Liver (tissue), 3 donors: ENCODE measurements around the gene EOLA1.

Source experiments
- CTCF ChIP-seq: fragments of 150-350 bp; IDR thresholded peaks from 2 replicates; pipeline ENCODE4 v1.5.1; 2017; ENCODE audit warnings: improper control_type of control experiment, low read depth, low read length; ENCODE audit not compliant: missing input control
- EGR1 ChIP-seq, 2 donors: IDR thresholded peaks; 2 replicates each; pipeline ENCODE4 v1.6.1; 2016 to 2018; ENCODE audit warnings: antibody characterized with exemption in 2 of 2, low read depth in 2 of 2
- FOXA1 ChIP-seq: IDR thresholded peaks from 2 replicates; pipeline ENCODE4 v1.6.1; 2016; ENCODE audit warnings: antibody characterized with exemption
- GABPA ChIP-seq, 2 donors: IDR thresholded peaks in 1 of 2; conservative IDR thresholded peaks in 1 of 2; 2 replicates each; pipeline ENCODE4 v1.6.1; 2016; ENCODE audit warnings: antibody characterized with exemption in 2 of 2, mild to moderate bottlenecking in 1 of 2, moderate library complexity in 1 of 2
- JUND ChIP-seq, 2 donors: IDR thresholded peaks; 2 replicates each; pipeline ENCODE4 v1.6.1; 2016; ENCODE audit warnings: antibody characterized with exemption in 2 of 2
- MAX ChIP-seq: IDR thresholded peaks from 2 replicates; pipeline ENCODE4 v1.6.1; 2016; ENCODE audit warnings: antibody characterized with exemption
- RAD21 ChIP-seq, 2 donors: IDR thresholded peaks; 2 replicates each; pipeline ENCODE4 v1.6.1; 2016; ENCODE audit warnings: antibody characterized with exemption in 2 of 2, mild to moderate bottlenecking in 2 of 2
- REST ChIP-seq: IDR thresholded peaks from 2 replicates; pipeline ENCODE4 v1.6.1; 2016; ENCODE audit warnings: antibody characterized with exemption, mild to moderate bottlenecking
- RXRA ChIP-seq, 2 donors: IDR thresholded peaks; 2 replicates each; pipeline ENCODE4 v1.6.1; 2017 to 2018; ENCODE audit warnings: antibody characterized with exemption in 2 of 2, mild to moderate bottlenecking in 1 of 2
- SP1 ChIP-seq: IDR thresholded peaks from 2 replicates; pipeline ENCODE4 v1.6.1; 2018; ENCODE audit warnings: antibody characterized with exemption, mild to moderate bottlenecking
- TAF1 ChIP-seq: conservative IDR thresholded peaks from 2 replicates; pipeline ENCODE4 v1.6.1; 2016; ENCODE audit warnings: antibody characterized with exemption, mild to moderate bottlenecking
- YY1 ChIP-seq: IDR thresholded peaks from 2 replicates; pipeline ENCODE4 v1.6.1; 2016; ENCODE audit warnings: antibody characterized with exemption, mild to moderate bottlenecking
- ZBTB33 ChIP-seq: IDR thresholded peaks from 2 replicates; pipeline ENCODE4 v1.6.1; 2016; ENCODE audit warnings: antibody characterized with exemption
- TF ChIP-seq, protein P1 (sequence below): IDR thresholded peaks from 2 replicates; pipeline ENCODE4 v1.6.1; 2016; ENCODE audit warnings: antibody characterized with exemption
- donor health status: healthy.
- donor health status: healthy.

DNA sequence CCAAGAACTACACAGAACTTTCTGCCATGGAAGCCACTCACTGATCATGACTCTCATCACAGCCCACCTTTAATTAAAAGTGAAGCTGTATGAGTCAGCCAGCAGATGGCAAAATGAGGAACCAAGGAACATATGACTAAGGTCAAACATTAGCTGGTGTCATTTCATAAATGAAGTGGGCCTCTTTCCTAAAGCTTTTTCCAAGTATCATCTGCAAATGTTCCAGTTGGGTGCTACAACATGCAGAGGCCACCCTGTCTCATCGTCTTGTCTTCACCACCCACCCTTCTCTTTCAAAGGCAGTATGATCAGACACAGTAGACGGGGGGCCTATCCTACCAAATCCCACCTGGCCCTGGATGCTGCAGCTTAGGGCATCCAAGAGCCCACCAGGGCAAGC is 9.2 kb upstream of the EOLA1 start:
- TF ChIP-seq, protein P1, sequence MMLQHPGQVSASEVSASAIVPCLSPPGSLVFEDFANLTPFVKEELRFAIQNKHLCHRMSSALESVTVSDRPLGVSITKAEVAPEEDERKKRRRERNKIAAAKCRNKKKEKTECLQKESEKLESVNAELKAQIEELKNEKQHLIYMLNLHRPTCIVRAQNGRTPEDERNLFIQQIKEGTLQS, result no peak
- TF ChIP-seq YY1 (no peak), GABPA (IDR thresholded peaks at IDR 0.05 in 1 of 2, conservative IDR thresholded peaks at IDR 0.05 in 1 of 2) (no peak), CTCF (no peak), EGR1 (IDR thresholded peaks at IDR 0.05; ENCODE audit: low read depth in 2 of 2) (no peak), SP1 (no peak), ZBTB33 (no peak), RXRA (IDR thresholded peaks at IDR 0.05) (no peak), TAF1 (no peak), REST (no peak), FOXA1 (no peak), JUND (IDR thresholded peaks at IDR 0.05) (no peak), RAD21 (IDR thresholded peaks at IDR 0.05) (no peak), MAX (no peak)
